ENCODE measurements around the gene DCST2. TPM values are rescaled to one million over a fixed set of nuclear protein-coding genes. Genes with fewer than 3 reads are reported as not detected.

Gene DCST2
- total and polyA plus RNA-seq, 10 of the 15 experiments (the other 5 are each of a cell fraction or from before 2014, with no cell fraction given), result 0.33 to 0.41 (median 0.36) TPM; not detected in 7

GRCh38 chr1:154973344-154974101 is 60.1 kb downstream of the DCST2 start:
- H3K4me1 ChIP-seq (ENCODE audit: control insufficient read depth, insufficient read depth, low read length), result peaks cover 31% of the 10 kb centered on the region
- TF ChIP-seq, protein P1, sequence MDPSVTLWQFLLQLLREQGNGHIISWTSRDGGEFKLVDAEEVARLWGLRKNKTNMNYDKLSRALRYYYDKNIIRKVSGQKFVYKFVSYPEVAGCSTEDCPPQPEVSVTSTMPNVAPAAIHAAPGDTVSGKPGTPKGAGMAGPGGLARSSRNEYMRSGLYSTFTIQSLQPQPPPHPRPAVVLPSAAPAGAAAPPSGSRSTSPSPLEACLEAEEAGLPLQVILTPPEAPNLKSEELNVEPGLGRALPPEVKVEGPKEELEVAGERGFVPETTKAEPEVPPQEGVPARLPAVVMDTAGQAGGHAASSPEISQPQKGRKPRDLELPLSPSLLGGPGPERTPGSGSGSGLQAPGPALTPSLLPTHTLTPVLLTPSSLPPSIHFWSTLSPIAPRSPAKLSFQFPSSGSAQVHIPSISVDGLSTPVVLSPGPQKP (IDR thresholded peaks at IDR 0.05; ENCODE audit: low read depth, low read length), result no peak
- TF ChIP-seq PML (IDR thresholded peaks at IDR 0.05; ENCODE audit: low read length) (no peak), TAF1 (IDR thresholded peaks at IDR 0.05; ENCODE audit: borderline replicate concordance, low read depth, low read length) (peak; percentile 69), SMAD5 (IDR thresholded peaks at IDR 0.05; ENCODE audit: low read depth) (peak; percentile 59; the same call in 1 of the 2 replicates), HDAC2 (IDR thresholded peaks at IDR 0.05) (no peak), KDM1A (IDR thresholded peaks at IDR 0.05; ENCODE audit: borderline replicate concordance) (no peak), FOXM1 (IDR thresholded peaks at IDR 0.05; ENCODE audit: low read depth, low read length) (no peak), JUNB (IDR thresholded peaks at IDR 0.05) (no peak), E4F1 (IDR thresholded peaks at IDR 0.05; ENCODE audit: borderline replicate concordance, partially characterized antibody) (no peak), SMAD1 (IDR thresholded peaks at IDR 0.05; ENCODE audit: low read depth, partially characterized antibody) (peak; percentile 63), RFX5 (IDR thresholded peaks at IDR 0.05; ENCODE audit: low read depth, low read length) (no peak), NRF1 (conservative IDR thresholded peaks at IDR 0.05; ENCODE audit: low read depth, low read length) (no peak), IKZF2 (IDR thresholded peaks at IDR 0.05) (peak; percentile 43 to 48; a peak in 1 of 4 replicates), SMARCA5 (IDR thresholded peaks at IDR 0.05) (peak; percentile 98), HDGF (IDR thresholded peaks at IDR 0.05) (no peak)
- TF ChIP-seq, protein P2, sequence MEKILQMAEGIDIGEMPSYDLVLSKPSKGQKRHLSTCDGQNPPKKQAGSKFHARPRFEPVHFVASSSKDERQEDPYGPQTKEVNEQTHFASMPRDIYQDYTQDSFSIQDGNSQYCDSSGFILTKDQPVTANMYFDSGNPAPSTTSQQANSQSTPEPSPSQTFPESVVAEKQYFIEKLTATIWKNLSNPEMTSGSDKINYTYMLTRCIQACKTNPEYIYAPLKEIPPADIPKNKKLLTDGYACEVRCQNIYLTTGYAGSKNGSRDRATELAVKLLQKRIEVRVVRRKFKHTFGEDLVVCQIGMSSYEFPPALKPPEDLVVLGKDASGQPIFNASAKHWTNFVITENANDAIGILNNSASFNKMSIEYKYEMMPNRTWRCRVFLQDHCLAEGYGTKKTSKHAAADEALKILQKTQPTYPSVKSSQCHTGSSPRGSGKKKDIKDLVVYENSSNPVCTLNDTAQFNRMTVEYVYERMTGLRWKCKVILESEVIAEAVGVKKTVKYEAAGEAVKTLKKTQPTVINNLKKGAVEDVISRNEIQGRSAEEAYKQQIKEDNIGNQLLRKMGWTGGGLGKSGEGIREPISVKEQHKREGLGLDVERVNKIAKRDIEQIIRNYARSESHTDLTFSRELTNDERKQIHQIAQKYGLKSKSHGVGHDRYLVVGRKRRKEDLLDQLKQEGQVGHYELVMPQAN (conservative IDR thresholded peaks at IDR 0.05), result peak; percentile 54; the same call in 1 of the 2 replicates
- TF ChIP-seq, protein P3, sequence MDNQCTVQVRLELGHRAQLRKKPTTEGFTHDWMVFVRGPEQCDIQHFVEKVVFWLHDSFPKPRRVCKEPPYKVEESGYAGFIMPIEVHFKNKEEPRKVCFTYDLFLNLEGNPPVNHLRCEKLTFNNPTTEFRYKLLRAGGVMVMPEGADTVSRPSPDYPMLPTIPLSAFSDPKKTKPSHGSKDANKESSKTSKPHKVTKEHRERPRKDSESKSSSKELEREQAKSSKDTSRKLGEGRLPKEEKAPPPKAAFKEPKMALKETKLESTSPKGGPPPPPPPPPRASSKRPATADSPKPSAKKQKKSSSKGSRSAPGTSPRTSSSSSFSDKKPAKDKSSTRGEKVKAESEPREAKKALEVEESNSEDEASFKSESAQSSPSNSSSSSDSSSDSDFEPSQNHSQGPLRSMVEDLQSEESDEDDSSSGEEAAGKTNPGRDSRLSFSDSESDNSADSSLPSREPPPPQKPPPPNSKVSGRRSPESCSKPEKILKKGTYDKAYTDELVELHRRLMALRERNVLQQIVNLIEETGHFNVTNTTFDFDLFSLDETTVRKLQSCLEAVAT (IDR thresholded peaks at IDR 0.05), result peak; percentile 54; the same call in 1 of the 2 replicates

More at GRCh38 chr1:154973344-154974101, 60.1 kb downstream of the DCST2 start:
- Histone ChIP-seq H3K4me2 (ENCODE audit: control insufficient read depth, insufficient read depth) (peak overlapping the region; percentile 88), H3K27me3 (replicated peaks in 1 of 2; ENCODE audit: control insufficient read depth in 2 of 2, insufficient read depth in 2 of 2, low read length in 1 of 2) (no peaks in the 10 kb centered on the region), H3K9ac (ENCODE audit: control insufficient read depth, insufficient read depth, low read length) (peak overlapping the region; percentile 93), H4K20me1 (ENCODE audit: control insufficient read depth, insufficient read depth) (no peaks in the 10 kb centered on the region), H3K9me3 (replicated peaks; ENCODE audit: control insufficient read depth, insufficient read depth, low read length) (no peaks in the 10 kb centered on the region), H3K36me3 (ENCODE audit: control insufficient read depth in 2 of 2, insufficient read depth in 2 of 2, low read length in 1 of 2) (peaks cover 0 to 10% of the 10 kb centered on the region in 2 experiments; a peak in 2 of 4 replicates), H3K79me2 (ENCODE audit: control insufficient read depth, insufficient read depth, low read length) (peaks cover 78% of the 10 kb centered on the region), H2AFZ (ENCODE audit: control insufficient read depth, low read depth, low read length) (peak overlapping the region; percentile 45), H3K4me3 (peak overlapping the region; percentile 61), H3K27ac (ENCODE audit: control insufficient read depth, insufficient read depth) (peak overlapping the region; percentile 96)
- no peak for FAIRE-seq
- ChIA-PET CTCF (interaction anchor here (0.6 to 20.6 kb wide), 17 partner anchors 9 to 226 kb away, joined by 3 to 226 read pairs (median 4); partner anchors contain the start of genes FLAD1, LENEP and ZBTB7B), RAD21 (ENCODE audit: unreplicated experiment) (interaction anchor here (0.7 to 1.7 kb wide), 18 partner anchors 9 to 112 kb away, joined by 3 to 16 read pairs (median 4); partner anchors contain the start of genes ADAM15, FLAD1, KCNN3 and PBXIP1), SMC1A (ENCODE audit: uncharacterized antibody, unreplicated experiment) (interaction anchor here (0.6 to 5.4 kb wide), 15 partner anchors 10 to 414 kb away, joined by 3 to 30 read pairs (median 4); partner anchors contain the start of genes FLAD1, KCNN3 and PBXIP1), POLR2A (interaction anchor here (0.6 to 9.8 kb wide), 15 partner anchors 9 to 1275 kb away, joined by 3 to 140 read pairs (median 5); partner anchors contain the start of genes FLAD1, KCNN3, PBXIP1 and PMVK)
- 4% methylated on average over 34 of the region's 37 CpGs for WGBS (ENCODE audit: insufficient coverage, insufficient replicate concordance, low lambda C conversion rate, missing lambda C conversion rate)
- DNase-seq (ENCODE audit: low read depth, low spot score), result peak; percentile 91
- peak; percentile 52 for ATAC-seq
- in situ Hi-C loops (cut with MboI) (no loop called here), intact Hi-C loops (cut with micrococcal nuclease; ENCODE audit: unreplicated experiment) (loop anchor here (1.0 to 5.0 kb wide), 2 partner anchors 26 to 89 kb away; partner anchors contain the start of gene EFNA4)
- no TSS peak for BruUV-seq (replicated peaks)
